Measurements from ENCODE around the gene RAB40B. TPM values are rescaled to one million over a fixed set of nuclear protein-coding genes. Genes with fewer than 3 reads are reported as not detected.

Gene RAB40B
- polyA plus RNA-seq, 3 donors from 2014 or later = 3.1 to 4.4 (median 3.9) TPM

GRCh38 chr17:82693168-82693867 lies 5.2 kb downstream of the RAB40B start:
- Mint-ChIP-seq H3K27ac (no peak overlapping the region), H3K4me3 (no peak overlapping the region), H3K4me1 (peaks cover 0 to 4% of the 10 kb centered on the region in 2 donors), H3K36me3 (peaks cover 7 to 16% (median 10%) of the 10 kb centered on the region in 3 donors), H3K9me3 (peaks cover 0 to 8% (median 3%) of the 10 kb centered on the region in 6 donors), H3K27me3 (ENCODE audit: low read depth in 3 of 3) (peaks cover 0 to 3% (median 2%) of the 10 kb centered on the region in 3 donors)
- no peak for DNase-seq

- Mint-ChIP-seq H3K27ac (no peak overlapping the region), H3K4me3 (no peak overlapping the region), H3K9me3 (peaks cover 0 to 8% (median 3%) of the 10 kb centered on the region in 6 donors), H3K27me3 (ENCODE audit: low read depth in 3 of 3) (peaks cover 0 to 3% (median 2%) of the 10 kb centered on the region in 3 donors), H3K36me3 (peaks cover 7 to 16% (median 10%) of the 10 kb centered on the region in 3 donors), H3K4me1 (peaks cover 0 to 3% of the 10 kb centered on the region in 2 donors)
- no peak for DNase-seq
Observed at GRCh38 chr17:82692268-82692667, 6.2 kb downstream of the RAB40B start.

DNA sequence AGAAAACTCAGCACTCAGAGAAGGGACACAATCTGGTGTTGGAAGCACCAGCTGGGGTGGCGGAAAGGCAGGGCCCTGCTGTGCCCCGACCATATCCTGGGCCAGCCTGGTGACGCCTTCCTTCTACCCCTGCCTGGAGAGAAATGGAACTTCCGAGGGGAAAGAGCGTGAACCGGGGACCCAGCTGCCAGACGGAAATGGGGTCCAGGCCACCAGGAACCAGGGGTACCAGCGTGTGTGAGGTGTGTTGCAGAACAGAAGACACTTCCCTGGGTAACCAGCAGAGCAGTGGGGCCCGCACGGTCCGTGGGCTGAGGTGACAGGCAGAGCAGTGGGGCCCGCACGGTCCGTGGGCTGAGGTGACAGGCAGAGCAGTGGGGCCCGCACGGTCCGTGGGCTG lies 6.8 kb downstream of the RAB40B start:
- Mint-ChIP-seq H3K27me3 (ENCODE audit: low read depth in 3 of 3) (peaks cover 0 to 3% (median 2%) of the 10 kb centered on the region in 3 donors), H3K9me3 (peaks cover 0 to 8% (median 3%) of the 10 kb centered on the region in 6 donors), H3K36me3 (peaks cover 7 to 16% (median 10%) of the 10 kb centered on the region in 3 donors), H3K4me3 (no peak overlapping the region), H3K27ac (no peak overlapping the region), H3K4me1 (no peaks in the 10 kb centered on the region)
- DNase-seq = no peak

- Mint-ChIP-seq H3K27ac (no peak overlapping the region), H3K36me3 (peaks cover 7 to 16% (median 10%) of the 10 kb centered on the region in 3 donors), H3K4me3 (no peak overlapping the region), H3K27me3 (ENCODE audit: low read depth in 3 of 3) (peaks cover 0 to 3% (median 2%) of the 10 kb centered on the region in 3 donors), H3K9me3 (peaks cover 0 to 8% (median 3%) of the 10 kb centered on the region in 6 donors), H3K4me1 (no peaks in the 10 kb centered on the region)
- DNase-seq = no peak
Observed at GRCh38 chr17:82690786-82691489, 7.6 kb downstream of the RAB40B start.

- Mint-ChIP-seq H3K36me3 (peaks cover 0 to 9% (median 4%) of the 10 kb centered on the region in 3 donors), H3K9me3 (peaks cover 0 to 1% (median 0%) of the 10 kb centered on the region in 6 donors), H3K4me1 (no peaks in the 10 kb centered on the region), H3K4me3 (no peak overlapping the region), H3K27ac (no peak overlapping the region), H3K27me3 (ENCODE audit: low read depth in 3 of 3) (peaks cover 0 to 2% (median 0%) of the 10 kb centered on the region in 3 donors)
- no peak for DNase-seq
Observed at GRCh38 chr17:82689077-82689476, 9.4 kb downstream of the RAB40B start.

DNA sequence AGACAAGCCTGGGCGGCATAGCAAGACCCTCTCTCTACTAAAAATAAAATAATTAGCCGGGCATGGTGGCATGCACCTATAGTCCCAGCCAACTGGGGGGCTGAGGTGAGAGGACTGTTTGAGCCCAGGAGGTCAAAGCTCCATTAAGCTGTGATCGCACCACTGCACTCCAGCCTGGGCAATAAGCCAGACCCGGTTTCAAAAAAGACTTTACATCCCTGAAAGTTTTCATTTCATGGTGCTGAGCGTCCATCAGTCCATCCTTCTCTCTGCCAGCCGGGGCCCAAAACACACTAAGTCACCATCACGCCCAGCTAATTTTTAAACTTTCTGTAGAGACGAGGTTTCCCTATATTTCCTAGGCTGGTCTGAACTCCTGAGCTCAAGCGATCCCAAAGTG lies 10.6 kb downstream of the RAB40B start:
- Mint-ChIP-seq H3K36me3 (peaks cover 0 to 4% (median 4%) of the 10 kb centered on the region in 3 donors), H3K27ac (no peak overlapping the region), H3K9me3 (no peaks in the 10 kb centered on the region), H3K4me1 (no peaks in the 10 kb centered on the region), H3K27me3 (ENCODE audit: low read depth in 3 of 3) (no peaks in the 10 kb centered on the region), H3K4me3 (no peak overlapping the region)
- no peak for DNase-seq

- DNase-seq = no peak
- Mint-ChIP-seq H3K9me3 (no peaks in the 10 kb centered on the region), H3K4me3 (no peak overlapping the region), H3K36me3 (peaks cover under 1 to 6% (median 4%) of the 10 kb centered on the region in 3 donors), H3K27ac (no peak overlapping the region), H3K27me3 (ENCODE audit: low read depth in 3 of 3) (no peaks in the 10 kb centered on the region), H3K4me1 (no peaks in the 10 kb centered on the region)
Observed at GRCh38 chr17:82687375-82687861, 11.1 kb downstream of the RAB40B start.

DNA sequence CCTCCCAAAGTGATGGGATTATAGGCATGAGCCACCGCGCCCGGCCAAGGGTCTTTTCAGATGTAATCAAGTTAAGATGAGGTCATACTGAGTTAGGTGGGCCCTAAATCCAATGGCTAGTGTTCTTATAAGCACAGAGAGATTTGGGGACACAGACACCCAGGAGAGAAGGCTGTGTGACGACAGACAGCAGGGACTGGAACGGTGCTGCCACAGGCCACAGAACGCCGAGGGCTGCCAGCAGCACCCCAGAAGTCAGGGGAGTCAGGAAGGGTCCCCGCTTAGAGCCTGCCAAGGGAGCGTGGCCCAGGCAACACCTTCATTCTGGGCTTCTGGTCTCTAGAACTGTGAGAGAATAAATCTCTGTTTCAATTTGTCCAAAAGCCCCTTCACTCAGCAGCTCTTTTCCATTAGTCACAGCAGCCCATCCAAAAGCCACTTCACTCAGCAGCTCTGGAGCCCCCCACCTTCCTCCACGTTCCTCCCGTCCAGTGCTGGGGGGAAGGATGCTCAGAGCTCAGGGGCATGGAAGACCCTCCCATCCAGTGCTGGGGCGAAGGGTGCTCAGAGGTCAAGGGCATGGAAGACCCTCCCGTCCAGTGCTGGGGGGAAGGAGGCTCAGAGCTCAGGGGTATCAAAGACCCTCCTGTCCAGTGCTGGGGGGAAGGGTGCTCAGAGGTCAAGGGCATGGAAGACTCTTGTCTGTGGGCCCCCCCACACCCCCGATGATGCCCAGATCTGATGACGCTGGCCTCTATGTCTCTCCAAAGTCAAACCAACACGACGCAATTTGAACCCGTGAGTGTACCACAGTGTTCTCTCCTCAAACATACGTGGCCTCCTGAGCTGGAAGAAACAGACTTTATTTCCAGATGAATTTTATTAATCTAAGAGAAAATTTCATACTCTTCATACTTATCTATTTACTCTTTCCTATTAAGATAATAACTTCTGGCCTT lies 11.9 kb downstream of the RAB40B start:
- Mint-ChIP-seq H3K27me3 (ENCODE audit: low read depth in 3 of 3) (peaks cover 0 to 2% (median 0%) of the 10 kb centered on the region in 3 donors), H3K4me1 (no peaks in the 10 kb centered on the region), H3K9me3 (peaks cover 0 to 8% (median 5%) of the 10 kb centered on the region in 6 donors), H3K27ac (peak overlapping the region in 1 of 6 donors; percentile 14), H3K4me3 (no peak overlapping the region), H3K36me3 (peaks cover 3 to 13% (median 10%) of the 10 kb centered on the region in 3 donors)
- DNase-seq = no peak

GRCh38 chr17:82685291-82685690 lies 13.2 kb downstream of the RAB40B start:
- no peak for DNase-seq
- Mint-ChIP-seq H3K9me3 (peaks cover 0 to 9% (median 8%) of the 10 kb centered on the region in 6 donors), H3K4me1 (no peaks in the 10 kb centered on the region), H3K27ac (no peak overlapping the region), H3K27me3 (ENCODE audit: low read depth in 3 of 3) (peaks cover 0 to 2% (median 2%) of the 10 kb centered on the region in 3 donors), H3K4me3 (no peak overlapping the region), H3K36me3 (peaks cover 3 to 14% (median 11%) of the 10 kb centered on the region in 3 donors)

DNA sequence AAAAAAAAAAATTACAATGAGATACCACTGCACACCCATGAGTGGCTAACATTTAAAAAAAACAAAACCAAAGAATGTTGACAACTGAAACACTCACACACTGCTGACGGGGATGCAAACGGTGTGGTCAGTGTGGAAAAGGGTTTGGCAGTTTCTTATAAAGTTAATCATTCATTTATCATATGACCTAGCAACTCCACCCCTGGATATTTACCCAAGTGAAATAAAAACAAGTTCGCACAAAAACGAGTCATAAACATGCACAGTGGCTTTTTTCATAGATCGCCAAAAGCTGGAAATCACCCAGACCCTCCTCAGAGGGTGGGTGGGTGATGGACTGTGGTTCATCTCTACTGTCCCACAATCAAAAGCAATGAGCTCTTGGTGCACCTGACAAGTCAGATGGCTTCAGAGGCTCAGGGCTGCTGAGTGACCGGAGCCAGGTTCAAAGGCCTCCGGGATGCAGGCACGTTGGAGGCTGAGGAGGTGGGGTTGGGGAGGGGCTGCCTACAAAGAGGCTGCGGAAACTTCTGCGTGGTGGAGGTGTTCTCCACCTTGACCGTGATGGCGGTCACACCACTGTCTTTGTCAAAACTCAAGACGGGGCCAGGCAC lies 14.2 kb downstream of the RAB40B start:
- Mint-ChIP-seq H3K4me3 (no peak overlapping the region), H3K4me1 (no peaks in the 10 kb centered on the region), H3K27ac (no peak overlapping the region), H3K27me3 (ENCODE audit: low read depth in 3 of 3) (peaks cover 0 to 2% (median 2%) of the 10 kb centered on the region in 3 donors), H3K36me3 (peaks cover 3 to 10% (median 7%) of the 10 kb centered on the region in 3 donors), H3K9me3 (peaks cover 0 to 9% (median 8%) of the 10 kb centered on the region in 6 donors)
- no peak for DNase-seq

DNA sequence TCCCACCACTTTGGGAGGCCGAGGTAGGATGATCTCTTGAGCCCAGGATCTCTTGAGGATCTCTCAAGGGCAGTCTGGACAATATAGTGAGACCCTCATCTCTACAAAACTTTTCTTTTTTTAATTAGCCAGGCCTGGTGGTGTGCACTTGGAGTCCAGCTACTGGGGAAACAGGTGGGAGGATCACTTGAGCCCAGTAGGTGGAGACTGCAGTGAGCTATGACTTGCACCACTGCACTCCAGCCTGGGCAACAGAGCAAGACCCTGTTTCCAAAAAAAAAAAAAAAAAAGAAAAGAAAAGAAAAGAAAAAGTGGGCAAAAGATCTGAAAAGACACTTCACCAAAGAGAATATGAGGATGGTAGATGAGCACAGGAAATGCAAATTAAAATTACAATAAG lies 15.0 kb downstream of the RAB40B start:
- Mint-ChIP-seq H3K27me3 (ENCODE audit: low read depth in 3 of 3) (peaks cover 0 to 6% (median 2%) of the 10 kb centered on the region in 3 donors), H3K27ac (no peak overlapping the region), H3K9me3 (peaks cover 0 to 9% (median 8%) of the 10 kb centered on the region in 6 donors), H3K4me3 (no peak overlapping the region), H3K36me3 (peaks cover 3 to 10% (median 7%) of the 10 kb centered on the region in 3 donors), H3K4me1 (no peaks in the 10 kb centered on the region)
- DNase-seq = no peak

GRCh38 chr17:82681547-82681946 lies 17.0 kb downstream of the RAB40B start:
- peaks cover 0 to 8% (median 2%) of the 10 kb centered on the region in 3 donors for H3K27me3 Mint-ChIP-seq (ENCODE audit: low read depth in 3 of 3)

More at GRCh38 chr17:82681547-82681946, 17.0 kb downstream of the RAB40B start:
- peaks cover 0 to 9% (median 8%) of the 10 kb centered on the region in 6 donors for H3K9me3 Mint-ChIP-seq
- no peaks in the 10 kb centered on the region for H3K4me1 Mint-ChIP-seq
- no peak overlapping the region for H3K27ac Mint-ChIP-seq
- no peak for DNase-seq
- H3K4me3 Mint-ChIP-seq = no peak overlapping the region
- H3K36me3 Mint-ChIP-seq = peaks cover 3 to 10% (median 7%) of the 10 kb centered on the region in 3 donors
